Eye (tissue), 1 donor: ENCODE data around the gene TMEM255B.

Source experiments
- DNase-seq: peaks from one replicate; pipeline ENCODE4 v3.0.0-alpha.2; 2015

Gene TMEM255B

DNA sequence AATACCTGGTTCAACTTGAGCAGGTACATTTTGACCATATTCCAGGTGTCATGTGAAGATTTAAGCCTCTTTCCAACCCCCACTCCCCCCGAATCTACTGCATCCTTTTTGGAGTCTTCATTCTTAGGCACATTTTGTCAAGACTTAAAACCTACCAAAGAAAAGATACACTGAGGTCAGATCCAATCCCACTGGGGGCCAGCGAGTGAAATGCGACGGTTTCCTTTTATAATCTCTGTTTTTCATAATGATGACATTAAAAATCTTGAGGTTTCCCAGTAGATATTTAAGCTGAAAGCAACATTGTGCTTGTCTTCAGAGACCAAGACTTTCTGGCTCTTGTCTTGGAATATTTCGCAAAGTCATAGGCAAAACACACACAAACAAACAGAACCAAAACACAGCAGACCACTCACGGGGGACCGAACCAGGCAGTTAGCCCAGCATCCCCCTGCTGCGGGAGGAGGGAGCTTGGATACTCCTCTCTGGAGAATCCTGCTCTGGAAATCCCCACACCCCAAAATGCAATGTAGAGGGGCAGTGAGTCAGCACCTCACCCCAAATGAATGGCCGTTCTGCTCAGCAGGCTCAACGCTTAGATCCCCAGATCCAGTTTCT, 105.4 kb downstream of the TMEM255B start:
- peak; percentile 49 for DNase-seq

DNA sequence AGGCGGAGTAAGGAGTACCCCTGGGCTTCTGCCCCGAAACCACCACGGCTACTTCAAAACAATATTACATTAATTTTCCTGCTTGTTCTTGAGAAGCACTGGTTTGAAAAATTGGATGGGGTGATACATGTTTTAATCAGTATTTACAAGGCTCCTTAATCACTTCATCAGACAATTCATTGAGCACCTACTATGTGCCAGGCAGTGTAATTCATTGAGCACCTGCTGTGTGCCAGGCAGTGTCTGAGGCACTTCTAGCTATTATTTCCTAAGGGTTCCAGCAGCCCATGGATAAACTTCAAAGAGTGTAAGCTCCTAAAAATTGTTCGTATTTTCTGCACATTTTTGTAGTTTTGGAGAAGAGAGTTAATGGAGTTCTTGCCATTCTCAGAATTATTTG, 106.4 kb downstream of the TMEM255B start:
- no peak for DNase-seq
